GM23338 (cell line): Measurements from ENCODE around the gene COMP. TPM values are rescaled to one million over a fixed set of nuclear protein-coding genes. Genes with fewer than 3 reads are reported as not detected.
A peak's percentile ranks its signal among the peaks of the same experiment; 100 is the strongest.

Source experiments
- ATAC-seq: fragments of 200-7000 bp; cut with Tn5 transposase; 3 replicates; pipeline ENCODE4 v1.9.1; 2020
- DNase-seq: peaks from one replicate; pipeline ENCODE4 v3.0.0-alpha.2; 2015; ENCODE audit warnings: low spot score
- H2AFZ ChIP-seq: fragments of 200-600 bp; sonication (generic); 2 replicates; pipeline ENCODE4 v1.8.0; 2016; ENCODE audit warnings: antibody characterized with exemption, mild to moderate bottlenecking, moderate library complexity
- H3F3A ChIP-seq: fragments of 200-600 bp; sonication (generic); replicated peaks from 2 replicates; pipeline ENCODE4 v1.8.0; 2017; ENCODE audit warnings: antibody characterized with exemption, mixed run types, low read depth
- H3K27ac ChIP-seq: fragments of 200-600 bp; sonication (generic); 2 replicates; pipeline ENCODE4 v1.6.1; 2016; ENCODE audit warnings: low read depth
- H3K27me3 ChIP-seq: fragments of 200-600 bp; sonication (generic); 2 replicates; pipeline ENCODE4 v1.8.0; 2016; ENCODE audit warnings: mild to moderate bottlenecking, mixed run types, moderate library complexity; ENCODE audit not compliant: insufficient read depth
- H3K36me3 ChIP-seq: fragments of 200-600 bp; sonication (generic); 2 replicates; pipeline ENCODE4 v1.8.0; 2016; ENCODE audit warnings: mild to moderate bottlenecking; ENCODE audit not compliant: insufficient read depth
- H3K4me1 ChIP-seq: fragments of 200-600 bp; sonication (generic); 2 replicates; pipeline ENCODE4 v1.8.0; 2016; ENCODE audit warnings: mild to moderate bottlenecking, moderate library complexity; ENCODE audit not compliant: insufficient read depth
- H3K4me2 ChIP-seq: fragments of 200-600 bp; sonication (generic); 2 replicates; pipeline ENCODE4 v1.7.1; 2017; ENCODE audit warnings: mixed run types
- H3K4me3 ChIP-seq: fragments of 200-600 bp; sonication (generic); 2 replicates; pipeline ENCODE4 v1.6.1; 2016; ENCODE audit warnings: mixed run types
- H3K79me2 ChIP-seq: fragments of 200-600 bp; sonication (generic); replicated peaks from 2 replicates; pipeline ENCODE4 v1.8.0; 2017; ENCODE audit warnings: mild to moderate bottlenecking; ENCODE audit not compliant: insufficient read depth
- H3K9me2 ChIP-seq: fragments of 200-600 bp; sonication (generic); 2 replicates; pipeline ENCODE4 v1.8.0; 2017; ENCODE audit not compliant: insufficient read depth
- H4K20me1 ChIP-seq: fragments of 200-600 bp; sonication (generic); replicated peaks from 2 replicates; pipeline ENCODE4 v1.8.0; 2017; ENCODE audit warnings: mild to moderate bottlenecking; ENCODE audit not compliant: insufficient read depth
- H3K27ac Mint-ChIP-seq: 2 replicates; pipeline ENCODE4 v1.8.0; 2020; ENCODE audit warnings: inconsistent platforms, mild to moderate bottlenecking, moderate library complexity, mixed read lengths
- H3K27me3 Mint-ChIP-seq: 3 replicates; pipeline ENCODE4 v1.8.0; 2022; ENCODE audit warnings: low read depth, mild to moderate bottlenecking, moderate library complexity, mixed read lengths, inconsistent platforms; ENCODE audit not compliant: insufficient read depth, poor library complexity
- H3K36me3 Mint-ChIP-seq: 3 replicates; pipeline ENCODE4 v1.8.0; 2021; ENCODE audit warnings: low read depth, mild to moderate bottlenecking, inconsistent platforms, moderate library complexity, mixed read lengths
- H3K4me1 Mint-ChIP-seq: 3 replicates; pipeline ENCODE4 v1.8.0; 2020; ENCODE audit warnings: mild to moderate bottlenecking, inconsistent platforms, mixed read lengths
- H3K4me3 Mint-ChIP-seq: 3 replicates; pipeline ENCODE4 v1.8.0; 2021; ENCODE audit warnings: moderate library complexity, mild to moderate bottlenecking, inconsistent platforms, mixed read lengths
- H3K9me3 Mint-ChIP-seq: 3 replicates; pipeline ENCODE4 v1.8.0; 2020; ENCODE audit warnings: moderate library complexity, mild to moderate bottlenecking, inconsistent platforms, mixed read lengths
- EZH2phosphoT487 ChIP-seq: fragments of 200-600 bp; sonication (generic); IDR thresholded peaks from one replicate; pipeline ENCODE4 v1.8.1; 2018; ENCODE audit warnings: antibody characterized with exemption; ENCODE audit not compliant: unreplicated experiment
- JUNB ChIP-seq: IDR thresholded peaks from one replicate; pipeline ENCODE4 v1.6.1; 2016; ENCODE audit warnings: antibody characterized with exemption; ENCODE audit not compliant: unreplicated experiment
- ZNF331 ChIP-seq: fragments of 250-450 bp; sonication (Bioruptor Pico); IDR thresholded peaks from 2 replicates; pipeline ENCODE4 v1.5.0; 2020; ENCODE audit warnings: low read depth, mild to moderate bottlenecking, moderate library complexity
- ZNF462 ChIP-seq: fragments of 250-450 bp; sonication (Bioruptor Pico); IDR thresholded peaks from 2 replicates; pipeline ENCODE4 v1.5.0; 2020; ENCODE audit warnings: mild to moderate bottlenecking, moderate library complexity
- polyA plus RNA-seq: library from polyadenylated mRNA; unstranded; fragments of >200 nt; fragmentation: Nextera tagmentation; extraction: Ambion mirVana; gene quantifications from 2 replicates; pipeline ENCODE4 v1.2.1, GENCODE V29; 2016
- total RNA-seq: library from RNA; depleted of rRNA; stranded (reverse); fragments of >200 nt; shearing (Covaris generic); gene quantifications from 2 replicates; pipeline ENCODE4 v1.2.3, GENCODE V29; 2014
- TF ChIP-seq, protein P1 (sequence below): IDR thresholded peaks from one replicate; pipeline ENCODE4 v1.6.1; 2018; ENCODE audit warnings: antibody characterized with exemption; ENCODE audit not compliant: unreplicated experiment
- TF ChIP-seq, protein P2 (sequence below), 2 experiments: fragments of 200-600 bp in 1 of 2; sonication (generic) in 1 of 2; conservative IDR thresholded peaks; 2 replicates each; pipeline versions ENCODE4 v1.5.1 to v1.6.1; 2016 to 2017; ENCODE audit warnings: antibody characterized with exemption in 2 of 2, low read depth in 2 of 2, mild to moderate bottlenecking in 2 of 2, moderate library complexity in 1 of 2

COMP gene
- total and polyA plus RNA-seq, 2 experiments from 2014 or later = 0.58 to 0.63 TPM

DNA sequence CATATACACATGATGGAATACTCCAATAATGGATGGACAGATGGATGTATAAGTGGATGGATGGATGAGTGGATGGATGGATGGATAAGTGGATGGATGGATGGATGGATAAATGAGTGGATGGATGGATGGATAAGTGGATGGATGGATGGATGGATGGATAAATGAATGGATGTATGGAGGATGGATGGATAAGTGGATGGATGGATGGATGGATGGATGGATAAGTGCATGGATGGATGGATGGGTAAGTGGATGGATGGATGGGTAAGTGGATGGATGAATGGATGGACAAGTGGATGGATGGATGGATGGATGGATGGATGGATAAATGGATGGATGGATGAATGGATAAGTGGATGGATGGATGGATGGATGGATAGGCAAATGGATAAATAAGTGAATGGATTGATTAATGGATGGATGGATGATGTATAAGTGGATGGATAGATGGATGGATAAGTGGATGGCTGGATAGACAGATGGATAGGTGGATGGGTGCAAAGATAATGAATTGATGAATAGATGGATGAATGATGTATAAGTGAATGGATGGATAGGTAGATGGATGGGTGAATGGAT, 8.4 kb upstream of the COMP start (continued):
- TF ChIP-seq, protein P1, sequence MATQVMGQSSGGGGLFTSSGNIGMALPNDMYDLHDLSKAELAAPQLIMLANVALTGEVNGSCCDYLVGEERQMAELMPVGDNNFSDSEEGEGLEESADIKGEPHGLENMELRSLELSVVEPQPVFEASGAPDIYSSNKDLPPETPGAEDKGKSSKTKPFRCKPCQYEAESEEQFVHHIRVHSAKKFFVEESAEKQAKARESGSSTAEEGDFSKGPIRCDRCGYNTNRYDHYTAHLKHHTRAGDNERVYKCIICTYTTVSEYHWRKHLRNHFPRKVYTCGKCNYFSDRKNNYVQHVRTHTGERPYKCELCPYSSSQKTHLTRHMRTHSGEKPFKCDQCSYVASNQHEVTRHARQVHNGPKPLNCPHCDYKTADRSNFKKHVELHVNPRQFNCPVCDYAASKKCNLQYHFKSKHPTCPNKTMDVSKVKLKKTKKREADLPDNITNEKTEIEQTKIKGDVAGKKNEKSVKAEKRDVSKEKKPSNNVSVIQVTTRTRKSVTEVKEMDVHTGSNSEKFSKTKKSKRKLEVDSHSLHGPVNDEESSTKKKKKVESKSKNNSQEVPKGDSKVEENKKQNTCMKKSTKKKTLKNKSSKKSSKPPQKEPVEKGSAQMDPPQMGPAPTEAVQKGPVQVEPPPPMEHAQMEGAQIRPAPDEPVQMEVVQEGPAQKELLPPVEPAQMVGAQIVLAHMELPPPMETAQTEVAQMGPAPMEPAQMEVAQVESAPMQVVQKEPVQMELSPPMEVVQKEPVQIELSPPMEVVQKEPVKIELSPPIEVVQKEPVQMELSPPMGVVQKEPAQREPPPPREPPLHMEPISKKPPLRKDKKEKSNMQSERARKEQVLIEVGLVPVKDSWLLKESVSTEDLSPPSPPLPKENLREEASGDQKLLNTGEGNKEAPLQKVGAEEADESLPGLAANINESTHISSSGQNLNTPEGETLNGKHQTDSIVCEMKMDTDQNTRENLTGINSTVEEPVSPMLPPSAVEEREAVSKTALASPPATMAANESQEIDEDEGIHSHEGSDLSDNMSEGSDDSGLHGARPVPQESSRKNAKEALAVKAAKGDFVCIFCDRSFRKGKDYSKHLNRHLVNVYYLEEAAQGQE = no peak
- TF ChIP-seq JUNB = no peak
- no peak for TF ChIP-seq EZH2phosphoT487

DNA sequence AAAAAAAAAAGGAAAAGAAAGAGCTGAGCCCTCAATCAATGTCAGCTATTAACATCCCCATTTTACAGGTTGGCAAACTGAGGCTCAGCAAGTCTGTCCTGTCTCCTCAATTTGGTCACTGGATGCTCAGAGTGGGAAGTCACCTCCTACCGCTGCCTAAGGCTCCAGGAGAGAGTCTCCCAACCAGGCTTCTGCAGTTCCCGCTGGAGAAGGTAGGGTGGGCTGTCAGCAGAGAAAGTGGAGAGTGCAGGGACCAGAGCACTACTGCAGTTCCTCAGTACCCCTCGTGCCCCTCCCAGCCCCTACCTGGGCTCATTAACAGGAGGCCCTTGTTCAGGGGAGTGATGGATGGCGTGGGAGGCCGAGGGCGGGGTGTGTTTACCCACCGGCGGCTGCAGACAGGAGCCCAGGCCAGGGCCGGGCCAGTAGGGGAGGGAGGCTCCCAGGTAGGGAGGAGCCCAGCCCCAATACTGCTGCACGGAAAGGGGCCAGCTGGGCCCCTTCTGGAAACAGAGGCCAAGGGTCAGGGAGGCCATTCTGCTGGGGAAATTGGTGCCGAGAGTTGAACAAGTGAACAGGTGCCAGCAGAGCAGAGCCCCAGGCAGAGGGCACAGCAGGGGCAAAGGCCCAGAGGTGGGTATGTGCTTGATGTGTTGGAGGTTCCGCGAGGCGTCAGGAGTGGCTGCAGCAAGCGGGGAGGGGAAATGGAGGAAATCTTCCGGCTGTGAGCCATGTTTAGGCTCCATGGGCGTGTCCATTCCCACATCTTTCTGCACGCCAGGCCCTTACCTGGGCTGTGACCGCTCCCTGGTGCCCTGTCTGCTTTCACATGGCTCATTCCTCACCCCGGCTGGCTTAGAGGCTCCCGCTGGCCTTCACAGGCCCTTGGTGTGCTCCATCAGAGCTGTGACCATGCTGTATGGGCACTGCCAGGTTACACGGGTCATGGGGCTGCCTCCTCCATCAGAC, 7.6 kb upstream of the COMP start:
- H3K27me3 ChIP-seq = peaks cover 79% of the 10 kb centered on the region
- H3K9me3 Mint-ChIP-seq = peaks cover 3% of the 10 kb centered on the region
- H3K36me3 ChIP-seq = no peaks in the 10 kb centered on the region
- no peak overlapping the region for H2AFZ ChIP-seq
- TF ChIP-seq, protein P1 = no peak
- no peak for TF ChIP-seq ZNF462 (CRISPR knock-in tag)
- TF ChIP-seq ZNF331 (CRISPR knock-in tag) = no peak
- TF ChIP-seq, protein P2, sequence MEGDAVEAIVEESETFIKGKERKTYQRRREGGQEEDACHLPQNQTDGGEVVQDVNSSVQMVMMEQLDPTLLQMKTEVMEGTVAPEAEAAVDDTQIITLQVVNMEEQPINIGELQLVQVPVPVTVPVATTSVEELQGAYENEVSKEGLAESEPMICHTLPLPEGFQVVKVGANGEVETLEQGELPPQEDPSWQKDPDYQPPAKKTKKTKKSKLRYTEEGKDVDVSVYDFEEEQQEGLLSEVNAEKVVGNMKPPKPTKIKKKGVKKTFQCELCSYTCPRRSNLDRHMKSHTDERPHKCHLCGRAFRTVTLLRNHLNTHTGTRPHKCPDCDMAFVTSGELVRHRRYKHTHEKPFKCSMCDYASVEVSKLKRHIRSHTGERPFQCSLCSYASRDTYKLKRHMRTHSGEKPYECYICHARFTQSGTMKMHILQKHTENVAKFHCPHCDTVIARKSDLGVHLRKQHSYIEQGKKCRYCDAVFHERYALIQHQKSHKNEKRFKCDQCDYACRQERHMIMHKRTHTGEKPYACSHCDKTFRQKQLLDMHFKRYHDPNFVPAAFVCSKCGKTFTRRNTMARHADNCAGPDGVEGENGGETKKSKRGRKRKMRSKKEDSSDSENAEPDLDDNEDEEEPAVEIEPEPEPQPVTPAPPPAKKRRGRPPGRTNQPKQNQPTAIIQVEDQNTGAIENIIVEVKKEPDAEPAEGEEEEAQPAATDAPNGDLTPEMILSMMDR (conservative IDR thresholded peaks at IDR 0.05; ENCODE audit: low read depth in 2 of 2) = peak; percentile 36 to 39; a peak in 3 of 4 replicates
- H3K79me2 ChIP-seq = no peaks in the 10 kb centered on the region
- no peak overlapping the region for H3K27ac Mint-ChIP-seq
- H4K20me1 ChIP-seq = 0 out of 2 replicates have a peak, but pooled peaks cover 5% of the 10 kb centered on the region
- H3K4me3 Mint-ChIP-seq = no peak overlapping the region
- H3K4me3 ChIP-seq = no peak overlapping the region
- peaks cover 42% of the 10 kb centered on the region for H3K27me3 Mint-ChIP-seq
- DNase-seq = peak; percentile 75
- H3K36me3 Mint-ChIP-seq = no peaks in the 10 kb centered on the region
- no peaks in the 10 kb centered on the region for H3K9me2 ChIP-seq
- ATAC-seq = peak; percentile 70
- H3F3A ChIP-seq = no peaks in the 10 kb centered on the region
- H3K4me1 Mint-ChIP-seq = no peaks in the 10 kb centered on the region
- H3K4me1 ChIP-seq = no peaks in the 10 kb centered on the region
- H3K27ac ChIP-seq = no peak overlapping the region
- H3K4me2 ChIP-seq = no peak overlapping the region
